GM12891 (cell line): ENCODE data around the gene CPNE5.

ENCODE experiments used
- PAX5 ChIP-seq: IDR thresholded peaks from 2 replicates; pipeline ENCODE4 v1.6.1; 2011; ENCODE audit warnings: low read length, moderate library complexity, mild to moderate bottlenecking; ENCODE audit not compliant: insufficient read depth, severe bottlenecking
- POLR2A ChIP-seq: IDR thresholded peaks from 2 replicates; pipeline ENCODE4 v1.6.1; 2011; ENCODE audit warnings: low read depth, low read length, control low read depth
- POLR2AphosphoS5 ChIP-seq: IDR thresholded peaks from 2 replicates; pipeline ENCODE4 v1.6.1; 2011; ENCODE audit warnings: low read depth, low read length, control low read depth
- SPI1 ChIP-seq: IDR thresholded peaks from 2 replicates; pipeline ENCODE4 v1.6.1; 2011; ENCODE audit warnings: low read depth, low read length, control low read depth
- TAF1 ChIP-seq: IDR thresholded peaks from 2 replicates; pipeline ENCODE4 v1.6.1; 2011; ENCODE audit warnings: low read depth, low read length, control low read depth

DNA sequence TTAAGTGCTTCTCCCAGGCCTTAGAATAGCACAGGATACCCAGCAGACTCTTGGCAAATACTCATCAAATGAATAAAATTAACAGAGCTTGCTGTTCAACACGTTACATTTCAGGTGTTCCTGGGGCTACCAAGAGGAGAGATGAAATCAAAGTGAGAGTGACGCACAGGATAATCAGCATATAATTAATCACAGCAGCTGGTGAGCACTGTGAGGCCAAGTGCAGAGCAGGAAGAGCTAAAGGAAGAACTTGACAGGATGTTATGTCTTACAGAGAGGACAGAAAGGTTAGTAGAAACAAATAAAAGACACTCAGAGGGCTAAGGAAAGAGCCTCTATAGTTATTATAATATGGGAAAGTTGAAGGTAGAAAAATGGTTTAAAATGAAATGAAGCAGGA, 26.6 kb upstream of the CPNE5 start:
- TF ChIP-seq POLR2A (no peak), POLR2AphosphoS5 (no peak), SPI1 (no peak), TAF1 (no peak), PAX5 (no peak)
